Panc1 (cell line): ENCODE data around the gene RNF212.

Source experiments
- POLR2AphosphoS5 ChIP-seq: IDR thresholded peaks from 2 replicates; pipeline ENCODE4 v1.6.1; 2012; ENCODE audit warnings: mild to moderate bottlenecking, low read depth, low read length, moderate library complexity
- REST ChIP-seq, 2 experiments: IDR thresholded peaks; 2 replicates each; pipeline ENCODE4 v1.6.1; 2011 to 2012; ENCODE audit warnings: low read depth in 2 of 2, control low read depth in 1 of 2, low read length in 1 of 2, mild to moderate bottlenecking in 1 of 2, moderate library complexity in 1 of 2; ENCODE audit not compliant: insufficient read depth in 1 of 2
- SIN3A ChIP-seq: IDR thresholded peaks from 2 replicates; pipeline ENCODE4 v1.6.1; 2012; ENCODE audit warnings: low read depth, mild to moderate bottlenecking, low read length, moderate library complexity, borderline replicate concordance; ENCODE audit not compliant: insufficient read depth
- TCF7L2 ChIP-seq: IDR thresholded peaks from 2 replicates; pipeline ENCODE4 v1.6.1; 2011; ENCODE audit warnings: mild to moderate bottlenecking, low read depth, low read length, inconsistent platforms
- TF ChIP-seq, protein P1 (sequence below): fragments of 450-650 bp; IDR thresholded peaks from 2 replicates; pipeline ENCODE4 v1.5.1; 2017; ENCODE audit warnings: mild to moderate bottlenecking

DNA sequence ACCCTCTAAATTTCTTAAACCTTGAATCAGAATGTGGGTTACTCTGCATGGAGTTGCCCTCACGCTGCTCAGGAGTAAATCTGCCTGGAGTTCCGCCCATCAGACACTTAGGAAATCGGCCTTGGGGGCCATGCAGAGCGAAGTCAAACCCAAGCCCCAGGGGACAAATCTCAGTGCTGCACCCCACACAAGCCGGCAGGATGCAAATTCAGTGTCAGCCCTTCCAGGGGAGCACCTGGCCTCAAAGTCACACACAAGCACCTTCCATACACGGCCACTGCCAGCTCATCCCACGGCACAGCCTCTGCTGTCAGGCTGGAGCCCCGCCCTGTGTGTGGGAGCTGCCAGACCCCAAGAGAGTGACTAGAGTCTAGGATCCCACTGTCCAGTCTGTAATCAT is 27.4 kb downstream of the RNF212 start:
- TF ChIP-seq, protein P1, sequence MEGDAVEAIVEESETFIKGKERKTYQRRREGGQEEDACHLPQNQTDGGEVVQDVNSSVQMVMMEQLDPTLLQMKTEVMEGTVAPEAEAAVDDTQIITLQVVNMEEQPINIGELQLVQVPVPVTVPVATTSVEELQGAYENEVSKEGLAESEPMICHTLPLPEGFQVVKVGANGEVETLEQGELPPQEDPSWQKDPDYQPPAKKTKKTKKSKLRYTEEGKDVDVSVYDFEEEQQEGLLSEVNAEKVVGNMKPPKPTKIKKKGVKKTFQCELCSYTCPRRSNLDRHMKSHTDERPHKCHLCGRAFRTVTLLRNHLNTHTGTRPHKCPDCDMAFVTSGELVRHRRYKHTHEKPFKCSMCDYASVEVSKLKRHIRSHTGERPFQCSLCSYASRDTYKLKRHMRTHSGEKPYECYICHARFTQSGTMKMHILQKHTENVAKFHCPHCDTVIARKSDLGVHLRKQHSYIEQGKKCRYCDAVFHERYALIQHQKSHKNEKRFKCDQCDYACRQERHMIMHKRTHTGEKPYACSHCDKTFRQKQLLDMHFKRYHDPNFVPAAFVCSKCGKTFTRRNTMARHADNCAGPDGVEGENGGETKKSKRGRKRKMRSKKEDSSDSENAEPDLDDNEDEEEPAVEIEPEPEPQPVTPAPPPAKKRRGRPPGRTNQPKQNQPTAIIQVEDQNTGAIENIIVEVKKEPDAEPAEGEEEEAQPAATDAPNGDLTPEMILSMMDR: no peak
- TF ChIP-seq POLR2AphosphoS5: no peak
- no peak for TF ChIP-seq SIN3A
- no peak for TF ChIP-seq REST (IDR thresholded peaks at IDR 0.05; ENCODE audit: insufficient read depth in 1 of 2, low read depth in 2 of 2, low read length in 1 of 2)
- TF ChIP-seq TCF7L2: no peak
